Measurements from ENCODE around the gene ASMT. TPM values are rescaled to one million over a fixed set of nuclear protein-coding genes. Genes with fewer than 3 reads are reported as not detected.

Gene ASMT
- total RNA-seq, 2 experiments from 2014 or later = 0.41 TPM; not detected in 1

- Mint-ChIP-seq H3K4me3 (no peak overlapping the region), H3K4me1 (ENCODE audit: low read depth) (peaks cover 16% of the 10 kb centered on the region), H3K27ac (no peak overlapping the region), H3K9me3 (peaks cover 4% of the 10 kb centered on the region), H3K36me3 (ENCODE audit: low read depth) (no peaks in the 10 kb centered on the region), H3K27me3 (no peaks in the 10 kb centered on the region)
- intact Hi-C loops (cut with micrococcal nuclease) = loop anchor here (2.0 kb wide), 1 partner anchor 44 kb away; the partner anchor contains the start of gene P2RY8
- ATAC-seq = peak; percentile 93
- peak; percentile 92 for DNase-seq
- POLR2A ChIA-PET = no interaction called here
- TF ChIP-seq CTCF (IDR thresholded peaks at IDR 0.05) = peak; percentile 92
- CTCF ChIA-PET = no interaction called here
Measured at GRCh38 chrX:1581132-1581531, 33.7 kb upstream of the ASMT start.

GRCh38 chrX:1582686-1583437 lies 32.0 kb upstream of the ASMT start:
- ChIA-PET POLR2A (no interaction called here), CTCF (no interaction called here)
- H3K4me3 Mint-ChIP-seq = peak overlapping the region; percentile 3
- H3K36me3 Mint-ChIP-seq (ENCODE audit: low read depth) = no peaks in the 10 kb centered on the region
- ATAC-seq = peak; percentile 69
- peak overlapping the region; percentile 67 for H3K27ac Mint-ChIP-seq
- intact Hi-C loops (cut with micrococcal nuclease) = no loop called here
- no peak for TF ChIP-seq CTCF (IDR thresholded peaks at IDR 0.05)
- peaks cover 4% of the 10 kb centered on the region for H3K9me3 Mint-ChIP-seq
- peaks cover 22% of the 10 kb centered on the region for H3K4me1 Mint-ChIP-seq (ENCODE audit: low read depth)
- DNase-seq = peak; percentile 73
- no peaks in the 10 kb centered on the region for H3K27me3 Mint-ChIP-seq

GRCh38 chrX:1584237-1585011 lies 30.4 kb upstream of the ASMT start:
- intact Hi-C loops (cut with micrococcal nuclease) = no loop called here
- no peak for DNase-seq
- H3K27me3 Mint-ChIP-seq = no peaks in the 10 kb centered on the region
- peaks cover 23% of the 10 kb centered on the region for H3K4me1 Mint-ChIP-seq (ENCODE audit: low read depth)
- TF ChIP-seq CTCF (IDR thresholded peaks at IDR 0.05) = no peak
- no peak overlapping the region for H3K27ac Mint-ChIP-seq
- no peak for ATAC-seq
- H3K36me3 Mint-ChIP-seq (ENCODE audit: low read depth) = no peaks in the 10 kb centered on the region
- H3K9me3 Mint-ChIP-seq = peaks cover 4% of the 10 kb centered on the region
- ChIA-PET POLR2A (no interaction called here), CTCF (no interaction called here)
- H3K4me3 Mint-ChIP-seq = no peak overlapping the region

- ATAC-seq (no peak), DNase-seq (no peak)
- CTCF ChIA-PET = no interaction called here
- intact Hi-C loops (cut with micrococcal nuclease) = no loop called here
- peaks cover 20% of the 10 kb centered on the region for H3K4me1 Mint-ChIP-seq (ENCODE audit: low read depth)
- POLR2A ChIA-PET = no interaction called here
- no peak overlapping the region for H3K4me3 Mint-ChIP-seq
- H3K9me3 Mint-ChIP-seq = no peaks in the 10 kb centered on the region
- H3K27me3 Mint-ChIP-seq = no peaks in the 10 kb centered on the region
- no peaks in the 10 kb centered on the region for H3K36me3 Mint-ChIP-seq (ENCODE audit: low read depth)
- H3K27ac Mint-ChIP-seq = peak overlapping the region; percentile 25
- no peak for TF ChIP-seq CTCF (IDR thresholded peaks at IDR 0.05)
Measured at GRCh38 chrX:1587161-1587560, 27.7 kb upstream of the ASMT start.
